Keratinocyte (primary cell): ENCODE results near the gene TCP1. TPM values are rescaled to one million over a fixed set of nuclear protein-coding genes. Genes with fewer than 3 reads are reported as not detected.

Experiments used
- DNase-seq: peaks from one replicate; pipeline ENCODE4 v3.0.0-alpha.2; 2011; ENCODE audit warnings: low read depth, missing footprints, low spot score
- FAIRE-seq: peaks from 2 replicates; lab custom pipeline; 2011; peaks lifted over from hg19 to GRCh38; lab: Jason Lieb, UNC
- H2AFZ ChIP-seq: 2 replicates; pipeline ENCODE4 v1.6.0; 2012; ENCODE audit warnings: low read length, control low read depth, inconsistent platforms; ENCODE audit not compliant: control insufficient read depth
- H3K27ac ChIP-seq: 2 replicates; pipeline ENCODE4 v1.5.1; 2011; ENCODE audit warnings: low read length; ENCODE audit not compliant: control insufficient read depth, insufficient read depth
- H3K27me3 ChIP-seq: 3 replicates; pipeline ENCODE4 v1.6.0; 2011; ENCODE audit warnings: low read length; ENCODE audit not compliant: control insufficient read depth, insufficient read depth; ENCODE audit errors: extremely low read depth
- H3K36me3 ChIP-seq, 2 experiments: 2 replicates in 1 of 2; 3 replicates in 1 of 2; pipeline ENCODE4 v1.5.1; 2011; ENCODE audit warnings: low read length in 2 of 2, mild to moderate bottlenecking in 1 of 2; ENCODE audit not compliant: control insufficient read depth in 2 of 2, insufficient read depth in 2 of 2; ENCODE audit errors: extremely low read depth in 1 of 2
- H3K4me1 ChIP-seq: 3 replicates; pipeline ENCODE4 v1.5.1; 2011; ENCODE audit warnings: low read length; ENCODE audit not compliant: control insufficient read depth, insufficient read depth; ENCODE audit errors: extremely low read depth
- H3K4me2 ChIP-seq: 3 replicates; pipeline ENCODE4 v1.6.0; 2011; ENCODE audit warnings: low read depth, low read length; ENCODE audit not compliant: control insufficient read depth, insufficient read depth; ENCODE audit errors: extremely low read depth
- H3K4me3 ChIP-seq, 3 experiments: fragments of 200-600 bp in 1 of 3; sonication (generic) in 1 of 3; 2 replicates in 2 of 3; 3 replicates in 1 of 3; pipeline ENCODE4 v1.5.1; 2011 to 2016; ENCODE audit warnings: low read length in 3 of 3, mild to moderate bottlenecking in 3 of 3, control low read depth in 2 of 3, inconsistent platforms in 1 of 3, low read depth in 1 of 3, mixed read lengths in 1 of 3, mixed run types in 1 of 3, moderate library complexity in 1 of 3; ENCODE audit not compliant: control insufficient read depth in 2 of 3, insufficient read depth in 2 of 3; ENCODE audit errors: extremely low read depth in 1 of 3
- H3K79me2 ChIP-seq: 2 replicates; pipeline ENCODE4 v1.6.0; 2012; ENCODE audit warnings: low read length; ENCODE audit not compliant: control insufficient read depth, insufficient read depth
- H3K9ac ChIP-seq: 3 replicates; pipeline ENCODE4 v1.6.0; 2011; ENCODE audit warnings: low read length; ENCODE audit not compliant: control insufficient read depth, insufficient read depth; ENCODE audit errors: extremely low read depth
- H3K9me1 ChIP-seq: 3 replicates; pipeline ENCODE4 v1.6.0; 2011; ENCODE audit warnings: low read length; ENCODE audit not compliant: control insufficient read depth, insufficient read depth; ENCODE audit errors: extremely low read depth
- H3K9me3 ChIP-seq: 2 replicates; pipeline ENCODE4 v1.5.1; 2012; ENCODE audit warnings: low read depth, low read length; ENCODE audit not compliant: control insufficient read depth
- H4K20me1 ChIP-seq: 3 replicates; pipeline ENCODE4 v1.6.0; 2011; ENCODE audit warnings: low read length; ENCODE audit not compliant: control insufficient read depth, insufficient read depth; ENCODE audit errors: extremely low read depth
- EZH2 ChIP-seq: IDR thresholded peaks from one replicate; pipeline ENCODE4 v1.6.1; 2012; ENCODE audit warnings: inconsistent platforms, mild to moderate bottlenecking, low read length, moderate library complexity
- dilution Hi-C: fragments of 300-500 bp; cut with MboI; formaldehyde crosslinking; loops from one replicate; pipeline ENCODE4 v1.7.0; 2020; ENCODE audit warnings: low sequenced_read_pairs; ENCODE audit not compliant: extremely low pct_ligation_motif_present
- polyA plus RNA-seq, 5 experiments: library from polyadenylated mRNA; depleted of rRNA in 3 of 5; stranded (reverse) in 3 of 5; stranded (forward) in 1 of 5; unstranded in 1 of 5; fragments of >200 nt; gene quantifications; 1 replicate in 1 of 5; 2 replicates in 3 of 5; 3 replicates in 1 of 5; pipeline versions ENCODE4 v1.2.1 to v1.2.3, GENCODE V29; 2011 to 2012; ENCODE audit warnings: missing spikeins in 2 of 5, low read depth in 1 of 5, low replicate concordance in 1 of 5
- TF ChIP-seq, protein P1 (sequence below), 3 experiments: IDR thresholded peaks in 1 of 3; conservative IDR thresholded peaks in 1 of 3; optimal IDR thresholded peaks in 1 of 3; 2 replicates in 2 of 3; 3 replicates in 1 of 3; pipeline versions ENCODE3 to v1.5.1; 2011; ENCODE audit warnings: low read length in 3 of 3, mild to moderate bottlenecking in 3 of 3, moderate library complexity in 2 of 3, control low read depth in 1 of 3, inconsistent platforms in 1 of 3; ENCODE audit not compliant: insufficient read depth in 2 of 3; ENCODE audit errors: extremely low read depth in 1 of 3

Gene TCP1
- polyA plus RNA-seq, 1 donor (not counting 4 experiments of a cell fraction or from before 2014, with no cell fraction given) = 174 TPM

- H3K27ac ChIP-seq = no peak overlapping the region
- no peaks in the 10 kb centered on the region for H3K79me2 ChIP-seq
- H3K9me1 ChIP-seq = no peaks in the 10 kb centered on the region
- FAIRE-seq (peak; percentile 84), DNase-seq (peak; percentile 49)
- no peak overlapping the region for H3K4me3 ChIP-seq
- H3K9ac ChIP-seq = no peak overlapping the region
- no peaks in the 10 kb centered on the region for H3K36me3 ChIP-seq
- no peaks in the 10 kb centered on the region for H3K27me3 ChIP-seq
- H3K4me1 ChIP-seq = peaks cover 7% of the 10 kb centered on the region
- H3K9me3 ChIP-seq = no peaks in the 10 kb centered on the region
- no peak overlapping the region for H2AFZ ChIP-seq
- dilution Hi-C loops = no loop called here
- no peaks in the 10 kb centered on the region for H4K20me1 ChIP-seq
- TF ChIP-seq, protein P1, sequence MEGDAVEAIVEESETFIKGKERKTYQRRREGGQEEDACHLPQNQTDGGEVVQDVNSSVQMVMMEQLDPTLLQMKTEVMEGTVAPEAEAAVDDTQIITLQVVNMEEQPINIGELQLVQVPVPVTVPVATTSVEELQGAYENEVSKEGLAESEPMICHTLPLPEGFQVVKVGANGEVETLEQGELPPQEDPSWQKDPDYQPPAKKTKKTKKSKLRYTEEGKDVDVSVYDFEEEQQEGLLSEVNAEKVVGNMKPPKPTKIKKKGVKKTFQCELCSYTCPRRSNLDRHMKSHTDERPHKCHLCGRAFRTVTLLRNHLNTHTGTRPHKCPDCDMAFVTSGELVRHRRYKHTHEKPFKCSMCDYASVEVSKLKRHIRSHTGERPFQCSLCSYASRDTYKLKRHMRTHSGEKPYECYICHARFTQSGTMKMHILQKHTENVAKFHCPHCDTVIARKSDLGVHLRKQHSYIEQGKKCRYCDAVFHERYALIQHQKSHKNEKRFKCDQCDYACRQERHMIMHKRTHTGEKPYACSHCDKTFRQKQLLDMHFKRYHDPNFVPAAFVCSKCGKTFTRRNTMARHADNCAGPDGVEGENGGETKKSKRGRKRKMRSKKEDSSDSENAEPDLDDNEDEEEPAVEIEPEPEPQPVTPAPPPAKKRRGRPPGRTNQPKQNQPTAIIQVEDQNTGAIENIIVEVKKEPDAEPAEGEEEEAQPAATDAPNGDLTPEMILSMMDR (optimal IDR thresholded peaks at IDR 0.05 in 1 of 3, IDR thresholded peaks at IDR 0.05 in 1 of 3, conservative IDR thresholded peaks at IDR 0.05 in 1 of 3; ENCODE audit: extremely low read depth in 1 of 3, insufficient read depth in 2 of 3, low read length in 3 of 3) = peak; percentile 26 to 67 (median 38)
- no peak for TF ChIP-seq EZH2
- no peak overlapping the region for H3K4me2 ChIP-seq
These were observed 43.5 kb upstream of the TCP1 start for GRCh38 chr6:159832946-159833345.

DNA sequence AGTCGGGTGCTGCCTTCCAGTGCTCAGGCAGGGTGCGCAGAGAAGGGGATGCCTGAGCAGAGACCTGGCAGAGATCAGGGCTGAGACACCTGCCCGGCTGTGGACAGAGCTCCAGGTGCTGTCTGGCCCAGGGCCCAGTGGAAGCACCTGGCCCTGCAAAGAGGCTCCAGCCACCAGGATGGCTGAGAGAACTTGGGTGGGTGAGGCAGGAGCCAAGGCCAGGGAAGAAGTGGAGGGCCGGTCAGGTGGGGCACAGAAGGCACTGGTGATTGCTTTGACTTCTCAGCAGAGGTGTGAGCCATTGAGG lies 41.9 kb upstream of the TCP1 start:
- dilution Hi-C loops = no loop called here
- Histone ChIP-seq H3K4me1 (peaks cover 7% of the 10 kb centered on the region), H3K27me3 (no peaks in the 10 kb centered on the region), H3K4me2 (no peak overlapping the region), H3K9me1 (no peaks in the 10 kb centered on the region), H4K20me1 (no peaks in the 10 kb centered on the region), H3K36me3 (no peaks in the 10 kb centered on the region), H3K79me2 (no peaks in the 10 kb centered on the region), H3K9me3 (no peaks in the 10 kb centered on the region), H2AFZ (no peak overlapping the region), H3K4me3 (no peak overlapping the region), H3K9ac (no peak overlapping the region), H3K27ac (no peak overlapping the region)
- no peak for FAIRE-seq
- DNase-seq = no peak
- TF ChIP-seq, protein P1 (optimal IDR thresholded peaks at IDR 0.05 in 1 of 3, IDR thresholded peaks at IDR 0.05 in 1 of 3, conservative IDR thresholded peaks at IDR 0.05 in 1 of 3; ENCODE audit: extremely low read depth in 1 of 3, insufficient read depth in 2 of 3, low read length in 3 of 3) = no peak
- TF ChIP-seq EZH2 = no peak
